HepG2 (cell line): ENCODE results near the gene SLAMF9. TPM values are rescaled to one million over a fixed set of nuclear protein-coding genes. Genes with fewer than 3 reads are reported as not detected.

ENCODE experiments used
- ATAC-seq: fragments of 200-7000 bp; cut with Tn5 transposase; 3 replicates; pipeline ENCODE4 v1.9.1; 2020; ENCODE audit warnings: mild to moderate bottlenecking, moderate library complexity
- BruUV-seq: library from RNA; stranded (reverse); fragments of 400-500 nt; replicated peaks from 2 replicates; lab custom pipeline; 2021; lab: Mats Ljungman, UMichigan
- CTCF ChIA-PET: fragments of 300-600 bp; formaldehyde crosslinking; extraction: SDS; loops from one replicate; lab custom pipeline; 2021; ENCODE audit warnings: low total read pairs, inconsistent platforms, low intra/inter-chr PET ratio; lab: Yijun Ruan, JAX
- POLR2A ChIA-PET: fragments of 350-600 bp; sonication (Branson Sonifier 250); formaldehyde crosslinking; loops from one replicate; lab custom pipeline; 2020; ENCODE audit warnings: antibody characterized with exemption, inconsistent platforms; lab: Yijun Ruan, JAX
- DNase-seq: peaks from one replicate; pipeline ENCODE4 v3.0.0-alpha.2; 2015; ENCODE audit warnings: low spot score
- FAIRE-seq: peaks from 3 replicates; lab custom pipeline; 2011; peaks lifted over from hg19 to GRCh38; lab: Jason Lieb, UNC
- H2AFZ ChIP-seq: one replicate; pipeline ENCODE4 v1.6.1; 2011; ENCODE audit warnings: low read length, inconsistent platforms
- H3K27ac ChIP-seq: fragments of 300-600 bp; 3 replicates; pipeline ENCODE4 v1.8.0; 2011; ENCODE audit warnings: mixed run types, mild to moderate bottlenecking, mixed read lengths, low read length, inconsistent platforms; ENCODE audit not compliant: insufficient read depth; ENCODE audit errors: extremely low read length
- H3K27me3 ChIP-seq, 2 experiments: fragments of 200-600 bp in 1 of 2; 2 replicates in 1 of 2; 3 replicates in 1 of 2; pipeline versions ENCODE4 v1.6.0 to v1.8.0; 2011; ENCODE audit warnings: low read length in 2 of 2, mild to moderate bottlenecking in 2 of 2, moderate library complexity in 2 of 2, inconsistent platforms in 1 of 2; ENCODE audit not compliant: insufficient read depth in 2 of 2, control insufficient read depth in 1 of 2
- H3K36me3 ChIP-seq, 2 experiments: fragments of 200-600 bp in 1 of 2; replicated peaks in 1 of 2; 2 replicates in 1 of 2; 3 replicates in 1 of 2; pipeline versions ENCODE4 v1.5.1 to v1.8.0; 2011; ENCODE audit warnings: low read length in 2 of 2, inconsistent platforms in 1 of 2; ENCODE audit not compliant: insufficient read depth in 2 of 2, control insufficient read depth in 1 of 2
- H3K4me1 ChIP-seq: 2 replicates; pipeline ENCODE4 v1.5.1; 2012; ENCODE audit warnings: low read length, inconsistent platforms; ENCODE audit not compliant: insufficient read depth
- H3K4me2 ChIP-seq: 2 replicates; pipeline ENCODE4 v1.6.0; 2011; ENCODE audit warnings: low read depth, low read length, inconsistent platforms
- H3K4me3 ChIP-seq, 3 experiments: fragments of 200-600 bp in 1 of 3; sonication (generic), shearing (Covaris generic) in 1 of 3; replicated peaks in 1 of 3; 2 replicates each; pipeline ENCODE4 v1.5.1; 2011 to 2016; ENCODE audit warnings: low read length in 3 of 3, inconsistent platforms in 2 of 3, low read depth in 2 of 3, mild to moderate bottlenecking in 2 of 3, control low read depth in 1 of 3, mixed read lengths in 1 of 3; ENCODE audit not compliant: insufficient read depth in 1 of 3
- H3K79me2 ChIP-seq: one replicate; pipeline ENCODE4 v1.6.1; 2011; ENCODE audit warnings: low read length, inconsistent platforms; ENCODE audit not compliant: insufficient read depth
- H3K9ac ChIP-seq: 2 replicates; pipeline ENCODE4 v1.6.0; 2011; ENCODE audit warnings: mild to moderate bottlenecking, low read depth, low read length, inconsistent platforms; ENCODE audit not compliant: insufficient read depth
- H3K9me3 ChIP-seq: 2 replicates; pipeline ENCODE4 v1.5.1; 2012; ENCODE audit warnings: mild to moderate bottlenecking, low read length
- H4K20me1 ChIP-seq: 2 replicates; pipeline ENCODE4 v1.6.0; 2011; ENCODE audit warnings: inconsistent platforms, mild to moderate bottlenecking, low read length, moderate library complexity; ENCODE audit not compliant: insufficient read depth
- ATF7 ChIP-seq, 2 experiments: fragments of 450-650 bp in 1 of 2; sonication (generic) in 1 of 2; formaldehyde crosslinking in 1 of 2; IDR thresholded peaks; 2 replicates each; pipeline versions ENCODE4 v1.4.0 to v1.6.1; 2016 to 2020; ENCODE audit warnings: antibody characterized with exemption in 1 of 2, mild to moderate bottlenecking in 1 of 2, missing genetic modification reagents in 1 of 2
- CENPBD1 ChIP-seq: sonication (generic); formaldehyde crosslinking; IDR thresholded peaks from 2 replicates; pipeline ENCODE4 v1.8.0; 2022; ENCODE audit warnings: missing genetic modification reagents, low read depth, mild to moderate bottlenecking, borderline replicate concordance
- GPN1 ChIP-seq: sonication (generic); formaldehyde crosslinking; IDR thresholded peaks from 2 replicates; pipeline ENCODE4 v1.5.1; 2020; ENCODE audit warnings: missing genetic modification reagents, borderline replicate concordance
- HOXA9 ChIP-seq: sonication (generic); formaldehyde crosslinking; IDR thresholded peaks from 2 replicates; pipeline ENCODE4 v1.8.1; 2022; ENCODE audit warnings: missing genetic modification reagents, mild to moderate bottlenecking, moderate library complexity, borderline replicate concordance
- KLF13 ChIP-seq: sonication (generic); formaldehyde crosslinking; IDR thresholded peaks from 2 replicates; pipeline ENCODE4 v1.4.0; 2020; ENCODE audit warnings: mild to moderate bottlenecking, missing genetic modification reagents
- PCBP2 ChIP-seq: fragments of 200-400 bp; formaldehyde crosslinking; optimal IDR thresholded peaks from 2 replicates; pipeline ENCODE3; 2018; ENCODE audit warnings: low read length, low read depth; ENCODE audit not compliant: poor library complexity, severe bottlenecking
- RXRB ChIP-seq: IDR thresholded peaks from 2 replicates; pipeline ENCODE4 v1.6.1; 2016; ENCODE audit warnings: borderline replicate concordance, missing genetic modification reagents, missing compliant biosample characterization
- STAG1 ChIP-seq: sonication (generic); formaldehyde crosslinking; IDR thresholded peaks from 2 replicates; pipeline ENCODE4 v1.4.0; 2020; ENCODE audit warnings: missing genetic modification reagents
- WIZ ChIP-seq: sonication (generic); formaldehyde crosslinking; IDR thresholded peaks from 2 replicates; pipeline ENCODE4 v1.5.1; 2020; ENCODE audit warnings: mild to moderate bottlenecking, missing genetic modification reagents
- YEATS4 ChIP-seq: sonication (generic); formaldehyde crosslinking; IDR thresholded peaks from 2 replicates; pipeline ENCODE4 v1.4.0; 2020; ENCODE audit warnings: missing genetic modification reagents, borderline replicate concordance
- ZBTB4 ChIP-seq: sonication (generic); formaldehyde crosslinking; IDR thresholded peaks from 2 replicates; pipeline ENCODE4 v1.4.0; 2020; ENCODE audit warnings: missing genetic modification reagents, mild to moderate bottlenecking, borderline replicate concordance
- ZBTB44 ChIP-seq: sonication (generic); formaldehyde crosslinking; IDR thresholded peaks from 2 replicates; pipeline ENCODE4 v1.4.0; 2020; ENCODE audit warnings: missing genetic modification reagents
- ZNF451 ChIP-seq: sonication (generic); formaldehyde crosslinking; IDR thresholded peaks from 2 replicates; pipeline ENCODE4 v1.5.0; 2020; ENCODE audit warnings: mild to moderate bottlenecking, missing genetic modification reagents
- WGBS: methylation state at CpG from one replicate; pipeline ENCODE4 v1.1.6; 2017; ENCODE audit warnings: low lambda C conversion rate; 5-methylcytosine and 5-hydroxymethylcytosine counted together
- in situ Hi-C: cut with HindIII; loops from 2 replicates; pipeline ENCODE4 v1.10.0; 2017; ENCODE audit warnings: low pct_unique_long_range_greater_than_20kb; ENCODE audit not compliant: extremely low pct_ligation_motif_present
- intact Hi-C: fragments of 100-400 bp; cut with micrococcal nuclease; formaldehyde crosslinking; loops from one replicate; pipeline ENCODE4 v1.10.0; 2022; ENCODE audit not compliant: unreplicated experiment
- polyA plus RNA-seq, 8 experiments: library from polyadenylated mRNA; depleted of rRNA in 3 of 8; stranded (reverse) in 7 of 8; unstranded in 1 of 8; fragments of >200 nt; fragmentation: Illumina TruSeq in 4 of 8; extraction: Trizol in 4 of 8; gene quantifications; 2 replicates each; pipeline versions ENCODE4 v1.2.1 to v1.2.3, GENCODE V29; 2011 to 2016; ENCODE audit warnings: low read depth in 4 of 8, missing spikeins in 1 of 8, mixed read lengths in 1 of 8; ENCODE audit not compliant: insufficient read depth in 1 of 8
- total RNA-seq, 5 experiments: library from RNA; depleted of rRNA; stranded (reverse); fragments of >200 nt; fragmentation: Illumina TruSeq; extraction: Trizol; gene quantifications; 2 replicates each; pipeline ENCODE4 v1.2.3, GENCODE V29; 2016; ENCODE audit warnings: low read depth in 1 of 5

Gene SLAMF9
- total and polyA plus RNA-seq, 2 of the 13 experiments (the other 11 are each of a cell fraction or from before 2014, with no cell fraction given) = 0.82 TPM; not detected in 1

GRCh38 chr1:159920651-159921050 lies 33.4 kb downstream of the SLAMF9 start:
- Histone ChIP-seq H3K4me2 (no peak overlapping the region), H3K79me2 (no peaks in the 10 kb centered on the region)

GRCh38 chr1:159920202-159920601 lies 33.8 kb downstream of the SLAMF9 start:
- H3K79me2 ChIP-seq = no peaks in the 10 kb centered on the region
- 82% methylated on average over 9 of the region's 10 CpGs for WGBS
- H2AFZ ChIP-seq = no peak overlapping the region
- H3K9ac ChIP-seq = no peak overlapping the region
- ATAC-seq = no peak
- H3K36me3 ChIP-seq = no peaks in the 10 kb centered on the region
- no peak for DNase-seq
- no peaks in the 10 kb centered on the region for H3K9me3 ChIP-seq
- no peaks in the 10 kb centered on the region for H4K20me1 ChIP-seq
- ChIA-PET POLR2A (no interaction called here), CTCF (no interaction called here)
- peaks cover 31% of the 10 kb centered on the region for H3K4me1 ChIP-seq
- H3K4me2 ChIP-seq = no peak overlapping the region
- FAIRE-seq = no peak
- intact Hi-C loops = no loop called here
- H3K4me3 ChIP-seq = no peak overlapping the region
- in situ Hi-C loops = no loop called here
- H3K27me3 ChIP-seq = peaks cover 2 to 7% of the 10 kb centered on the region in 2 experiments; a peak in 3 of 5 replicates
- no peak overlapping the region for H3K27ac ChIP-seq
- BruUV-seq = no TSS peak
- no peak for TF ChIP-seq YEATS4 (CRISPR knock-in tag)
- no peak for TF ChIP-seq CENPBD1 (CRISPR knock-in tag)
- no peak for TF ChIP-seq GPN1
- TF ChIP-seq ZBTB4 (CRISPR knock-in tag) = no peak
- no peak for TF ChIP-seq KLF13 (CRISPR knock-in tag)
- TF ChIP-seq RXRB (CRISPR knock-in tag) = no peak
- no peak for TF ChIP-seq ZNF451 (CRISPR knock-in tag)
- TF ChIP-seq PCBP2 = no peak

More at GRCh38 chr1:159920651-159921050, 33.4 kb downstream of the SLAMF9 start:
- H4K20me1 ChIP-seq = no peaks in the 10 kb centered on the region
- no TSS peak for BruUV-seq
- H3K27me3 ChIP-seq = peaks cover 2 to 12% of the 10 kb centered on the region in 2 experiments; a peak in 4 of 5 replicates
- CTCF ChIA-PET = no interaction called here
- no peak overlapping the region for H2AFZ ChIP-seq
- 52% methylated on average over 1 of the region's 1 CpG for WGBS
- H3K9me3 ChIP-seq = no peaks in the 10 kb centered on the region
- no peak for FAIRE-seq
- no peaks in the 10 kb centered on the region for H3K36me3 ChIP-seq
- no peak for DNase-seq
- ATAC-seq = no peak
- no peak overlapping the region for H3K9ac ChIP-seq
- no peak for TF ChIP-seq WIZ (CRISPR knock-in tag)
- TF ChIP-seq ATF7 (IDR thresholded peaks at IDR 0.05) = no peak
- no peak for TF ChIP-seq ATF7 (CRISPR knock-in tag; IDR thresholded peaks at IDR 0.05)
- TF ChIP-seq STAG1 (CRISPR knock-in tag) = no peak
- TF ChIP-seq ZBTB44 (CRISPR knock-in tag) = no peak
- TF ChIP-seq HOXA9 (CRISPR knock-in tag) = no peak
- H3K4me3 ChIP-seq = no peak overlapping the region
- H3K4me1 ChIP-seq = peaks cover 36% of the 10 kb centered on the region
- POLR2A ChIA-PET = no interaction called here
- intact Hi-C loops (no loop called here), in situ Hi-C loops (no loop called here)
- no peak overlapping the region for H3K27ac ChIP-seq
